Measurements from ENCODE around the gene ITPR3.
"Not testable (repeated sequence)": the region's sequence is repeated elsewhere in the genome, so short reads cannot be mapped to it uniquely, and the experiment has no call there.

The ITPR3 gene

GRCh38 chr6:33585403-33586107 is 35.6 kb upstream of the ITPR3 start:
- no peak overlapping the region for H3K4me3 ChIP-seq (ENCODE audit: low read length)
- no peak for TF ChIP-seq ZNF274 (IDR thresholded peaks at IDR 0.05; ENCODE audit: low read depth, low read length)

- H3K4me3 ChIP-seq (ENCODE audit: low read length), result no peak overlapping the region
- no peak for TF ChIP-seq ZNF274 (IDR thresholded peaks at IDR 0.05; ENCODE audit: low read depth, low read length)
Observed at GRCh38 chr6:33586108-33586640, 34.9 kb upstream of the ITPR3 start.

GRCh38 chr6:33587529-33587928 is 33.6 kb upstream of the ITPR3 start:
- H3K4me3 ChIP-seq (ENCODE audit: low read length), result no peak overlapping the region
- TF ChIP-seq ZNF274 (IDR thresholded peaks at IDR 0.05; ENCODE audit: low read depth, low read length), result no peak

- no peak for TF ChIP-seq ZNF274 (IDR thresholded peaks at IDR 0.05; ENCODE audit: low read depth, low read length)
- no peak overlapping the region for H3K4me3 ChIP-seq (ENCODE audit: low read length)
Observed at GRCh38 chr6:33588894-33589293, 32.2 kb upstream of the ITPR3 start.

DNA sequence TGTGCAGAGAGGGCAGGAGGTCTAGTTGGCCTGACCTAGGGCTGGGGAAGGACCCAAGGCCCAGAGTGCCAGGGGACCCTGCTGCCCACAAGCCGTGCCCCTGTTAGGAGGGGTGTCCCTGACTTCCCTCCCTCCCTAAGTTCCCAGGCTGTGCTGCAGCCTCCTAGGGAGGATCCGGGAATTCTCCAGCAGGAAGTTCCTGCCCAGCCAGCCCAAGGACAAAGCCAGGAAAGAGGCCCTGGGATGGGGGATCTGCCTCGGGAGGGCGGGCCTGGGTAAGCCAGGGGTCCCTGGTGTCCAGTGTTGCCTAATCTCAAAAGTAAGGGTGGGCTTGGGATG is 31.8 kb upstream of the ITPR3 start:
- no peak for TF ChIP-seq ZNF274 (IDR thresholded peaks at IDR 0.05; ENCODE audit: low read depth, low read length)
- H3K4me3 ChIP-seq (ENCODE audit: low read length), result no peak overlapping the region

DNA sequence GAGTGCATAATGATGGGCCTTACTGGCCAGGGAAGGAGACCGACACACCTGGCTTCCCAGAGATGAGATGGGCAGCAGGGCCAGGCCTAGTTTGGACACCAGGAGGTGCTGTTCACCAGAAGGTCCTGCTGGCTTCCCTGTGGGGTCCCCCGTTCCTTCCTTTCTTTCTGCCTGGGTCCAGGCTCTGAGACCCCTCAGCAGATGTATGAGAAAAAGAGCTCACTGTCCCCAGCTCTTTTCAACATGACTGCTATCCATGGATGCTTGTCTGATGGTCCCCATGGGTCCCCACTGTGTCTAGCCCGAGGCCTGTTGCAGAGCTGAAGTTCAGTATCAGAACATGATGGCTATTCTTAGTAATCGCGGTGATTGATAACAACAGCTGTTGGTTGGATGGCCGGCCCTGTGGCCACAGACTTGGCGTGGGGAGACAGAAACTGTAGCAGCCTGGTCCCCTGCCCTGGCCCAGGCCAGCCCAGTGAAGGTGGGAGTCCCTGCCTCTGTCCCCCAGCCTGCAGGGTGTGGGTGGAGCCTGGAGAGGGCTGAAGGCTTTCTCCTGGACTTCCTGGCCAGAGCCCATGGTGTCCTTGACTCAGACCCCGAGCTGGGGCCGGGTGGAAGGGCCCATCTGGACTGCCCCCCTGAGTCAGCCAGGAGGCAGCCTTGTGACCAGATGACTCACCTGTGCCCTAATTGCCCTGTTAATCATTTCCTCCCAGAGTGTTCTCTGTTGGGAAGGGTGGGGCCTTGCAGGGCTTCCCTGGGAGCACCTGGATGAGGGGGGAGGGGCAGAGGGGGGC is 31.2 kb upstream of the ITPR3 start:
- no peak overlapping the region for H3K4me3 ChIP-seq (ENCODE audit: low read length)
- TF ChIP-seq ZNF274 (IDR thresholded peaks at IDR 0.05; ENCODE audit: low read depth, low read length), result no peak

DNA sequence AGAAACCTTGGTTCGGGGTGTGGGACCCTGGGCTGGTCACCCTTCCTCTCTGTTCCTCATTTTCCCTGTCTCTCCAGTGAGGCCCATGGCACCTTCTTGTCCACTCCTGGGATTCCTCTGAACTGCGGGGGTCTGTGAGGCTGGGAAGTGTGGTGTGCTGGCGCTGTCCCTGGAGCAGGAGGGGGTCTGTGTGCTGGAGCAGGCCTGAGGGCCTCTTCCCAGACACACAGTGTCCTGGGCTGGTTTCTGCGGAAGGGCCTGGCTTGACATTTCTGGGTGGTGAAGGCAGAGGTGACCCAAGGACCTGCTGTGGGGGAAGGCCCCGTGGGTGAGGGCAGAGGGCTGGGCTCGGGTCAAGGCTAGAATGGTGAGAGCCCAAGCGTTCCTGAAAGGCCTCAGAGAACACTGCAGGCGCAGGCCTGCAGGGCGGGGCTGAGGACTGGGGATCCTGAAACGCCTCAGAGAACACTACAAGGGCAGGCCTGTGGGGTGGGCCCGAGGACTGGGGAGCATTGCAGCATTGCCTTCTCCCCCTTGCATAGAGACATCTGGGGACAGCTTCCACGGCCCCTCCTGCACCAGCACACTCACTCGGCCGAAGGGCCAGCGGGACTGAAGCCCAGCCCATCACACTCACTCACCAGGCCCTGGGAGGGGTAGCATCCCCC is 30.5 kb upstream of the ITPR3 start:
- TF ChIP-seq ZNF274 (IDR thresholded peaks at IDR 0.05; ENCODE audit: low read depth, low read length), result no peak

GRCh38 chr6:33591424-33592032 is 29.6 kb upstream of the ITPR3 start:
- no peak for TF ChIP-seq ZNF274 (IDR thresholded peaks at IDR 0.05; ENCODE audit: low read depth, low read length)
- H3K4me3 ChIP-seq (ENCODE audit: low read length), result no peak overlapping the region

More for the DNA sequence above, 30.5 kb upstream of the ITPR3 start:
- H3K4me3 ChIP-seq (ENCODE audit: low read length), result no peak overlapping the region

DNA sequence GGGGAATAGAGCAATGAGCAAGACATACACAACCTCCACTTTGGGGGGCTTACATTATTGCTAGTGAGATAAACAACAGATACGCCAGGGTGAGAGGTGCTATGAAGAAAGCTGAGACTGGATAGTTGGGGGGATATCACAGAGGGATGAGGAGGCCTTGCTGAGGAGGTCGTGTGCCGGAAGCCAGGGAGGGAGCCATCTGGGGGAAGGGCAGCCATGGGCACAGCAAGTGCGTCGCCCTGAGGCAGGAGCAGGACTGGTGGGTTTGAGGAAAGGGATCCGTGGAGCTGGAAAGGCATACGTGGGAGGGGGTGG is 28.9 kb upstream of the ITPR3 start:
- no peak for TF ChIP-seq ZNF274 (IDR thresholded peaks at IDR 0.05; ENCODE audit: low read depth, low read length)
- no peak overlapping the region for H3K4me3 ChIP-seq (ENCODE audit: low read length)

DNA sequence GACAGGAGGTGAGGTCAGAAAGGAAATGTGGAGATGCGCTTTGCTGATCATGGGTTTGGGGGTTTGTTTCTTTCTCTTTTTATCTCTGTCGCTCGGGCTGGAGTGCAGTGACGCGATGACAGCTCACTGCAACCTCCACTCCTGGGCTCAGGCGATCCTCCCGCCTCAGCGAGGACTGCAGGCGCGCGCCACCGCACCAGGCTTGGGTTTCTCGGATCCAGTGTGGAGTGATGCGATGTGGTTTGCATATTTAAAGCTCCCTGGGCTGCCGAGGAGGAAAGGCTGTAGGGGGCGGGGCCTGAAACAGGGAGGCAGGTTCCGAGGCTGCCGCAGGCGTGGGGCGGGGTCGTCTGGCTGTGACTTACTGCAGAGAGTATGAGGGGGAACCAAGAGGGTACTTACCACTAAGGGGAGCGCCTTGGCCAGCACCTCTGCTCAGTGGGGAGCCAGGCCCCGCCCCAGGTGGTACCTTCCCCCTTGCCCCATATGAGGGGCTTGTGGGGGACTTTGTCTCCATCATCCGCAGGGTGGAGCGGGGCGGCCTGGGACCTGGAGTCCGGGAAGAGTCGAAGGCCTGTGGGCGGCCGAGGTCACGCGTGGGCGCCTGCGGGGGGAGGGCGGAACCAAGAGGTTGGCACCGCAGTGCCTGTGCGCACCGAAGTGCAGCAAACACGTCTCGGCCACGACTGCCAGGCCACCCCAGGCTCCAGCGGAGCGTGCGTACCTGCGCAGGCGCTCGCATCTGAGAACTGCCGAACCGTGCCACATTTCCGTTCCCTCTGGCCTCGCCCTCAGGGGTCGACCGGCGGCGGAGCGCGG is 28.3 kb upstream of the ITPR3 start:
- no peak overlapping the region; the same call in 1 of the 2 replicates for H3K4me3 ChIP-seq (ENCODE audit: low read length)
- no peak for TF ChIP-seq ZNF274 (IDR thresholded peaks at IDR 0.05; ENCODE audit: low read depth, low read length)

- H3K4me3 ChIP-seq (ENCODE audit: low read length), result no peak overlapping the region; the same call in 1 of the 2 replicates
- TF ChIP-seq ZNF274 (IDR thresholded peaks at IDR 0.05; ENCODE audit: low read depth, low read length), result no peak
Observed at GRCh38 chr6:33593414-33593727, 27.8 kb upstream of the ITPR3 start.

DNA sequence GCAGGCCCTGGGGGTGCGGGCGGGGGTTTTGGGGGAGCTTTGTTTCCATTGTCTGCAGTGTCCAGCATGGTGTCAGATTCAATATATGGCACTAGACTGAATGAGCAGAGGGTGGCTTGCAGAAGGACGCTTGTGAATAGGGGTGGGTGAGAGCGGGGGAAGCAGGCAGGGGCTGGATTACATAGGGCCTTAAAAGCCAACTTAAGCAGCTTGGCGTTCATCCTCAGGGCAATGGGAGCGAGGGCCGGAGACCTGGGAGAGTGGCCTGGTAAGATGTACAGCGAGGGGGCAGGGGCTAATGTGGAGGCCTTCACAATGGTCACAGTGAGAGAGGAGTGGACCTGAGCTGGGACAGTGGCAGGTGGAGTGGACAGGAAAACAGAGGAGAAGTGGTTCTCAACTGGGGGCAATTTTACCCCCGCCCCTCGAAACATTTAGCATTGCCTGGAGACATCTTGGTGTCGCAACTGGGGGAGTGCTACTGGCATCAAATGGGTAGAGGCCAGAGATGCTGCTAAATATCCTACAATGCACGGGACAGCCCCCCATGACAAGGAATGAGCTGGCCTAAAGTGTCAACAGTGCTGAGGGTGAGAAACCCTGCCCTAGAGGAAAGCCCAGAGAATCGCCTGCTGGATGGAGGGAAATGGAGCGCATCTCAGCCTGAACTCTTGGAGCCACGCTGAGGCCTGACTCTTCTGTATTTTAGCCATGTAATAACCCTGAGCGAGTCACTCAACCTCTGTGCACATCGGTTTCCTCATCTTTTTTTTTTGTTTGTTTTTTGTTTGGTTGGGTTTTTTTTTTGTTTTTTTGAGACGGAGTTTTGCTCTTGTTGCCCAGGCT is 25.9 kb upstream of the ITPR3 start:
- H3K4me3 ChIP-seq (ENCODE audit: low read length), result no peak overlapping the region
- no peak for TF ChIP-seq ZNF274 (IDR thresholded peaks at IDR 0.05; ENCODE audit: low read depth, low read length)

GRCh38 chr6:33596894-33597293 is 24.2 kb upstream of the ITPR3 start:
- not testable (repeated sequence) for H3K4me3 ChIP-seq (ENCODE audit: low read length)

Measured in GM08714 (cell line).